OCI-LY7 (cell line): ENCODE results near the gene MYEOV.

Source experiments
- EZH2phosphoT487 ChIP-seq: fragments of 200-600 bp; sonication (generic); IDR thresholded peaks from 2 replicates; pipeline ENCODE4 v1.6.1; 2018; ENCODE audit warnings: low read depth, borderline replicate concordance, mild to moderate bottlenecking, mixed run types, antibody characterized with exemption, low read length, moderate library complexity, mixed read lengths
- TF ChIP-seq, protein P1 (sequence below): fragments of 200-600 bp; sonication (generic); conservative IDR thresholded peaks from 2 replicates; pipeline ENCODE4 v1.5.1; 2014; ENCODE audit warnings: mild to moderate bottlenecking, antibody characterized with exemption, low read length, moderate library complexity, mixed read lengths

DNA sequence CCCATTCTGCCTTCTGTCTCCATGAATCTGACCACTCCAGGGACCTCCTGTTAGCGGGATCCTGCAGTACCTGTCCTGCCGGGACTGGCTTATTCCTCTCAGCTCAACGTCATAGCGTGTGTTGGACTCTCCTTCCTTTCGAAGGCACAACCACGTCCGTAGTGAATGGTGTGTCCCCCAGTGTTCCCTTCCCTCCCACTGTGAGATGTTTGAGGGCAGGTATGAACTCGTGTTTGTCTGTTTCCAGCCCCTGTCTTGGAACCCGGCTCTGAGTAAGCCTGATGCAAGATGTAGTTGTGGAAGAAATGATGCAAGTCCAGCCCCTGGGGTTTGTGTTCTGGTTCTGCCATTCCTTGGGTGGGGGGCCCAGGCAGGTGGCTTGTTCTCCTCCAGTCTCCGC, 10.5 kb upstream of the MYEOV start:
- TF ChIP-seq, protein P1, sequence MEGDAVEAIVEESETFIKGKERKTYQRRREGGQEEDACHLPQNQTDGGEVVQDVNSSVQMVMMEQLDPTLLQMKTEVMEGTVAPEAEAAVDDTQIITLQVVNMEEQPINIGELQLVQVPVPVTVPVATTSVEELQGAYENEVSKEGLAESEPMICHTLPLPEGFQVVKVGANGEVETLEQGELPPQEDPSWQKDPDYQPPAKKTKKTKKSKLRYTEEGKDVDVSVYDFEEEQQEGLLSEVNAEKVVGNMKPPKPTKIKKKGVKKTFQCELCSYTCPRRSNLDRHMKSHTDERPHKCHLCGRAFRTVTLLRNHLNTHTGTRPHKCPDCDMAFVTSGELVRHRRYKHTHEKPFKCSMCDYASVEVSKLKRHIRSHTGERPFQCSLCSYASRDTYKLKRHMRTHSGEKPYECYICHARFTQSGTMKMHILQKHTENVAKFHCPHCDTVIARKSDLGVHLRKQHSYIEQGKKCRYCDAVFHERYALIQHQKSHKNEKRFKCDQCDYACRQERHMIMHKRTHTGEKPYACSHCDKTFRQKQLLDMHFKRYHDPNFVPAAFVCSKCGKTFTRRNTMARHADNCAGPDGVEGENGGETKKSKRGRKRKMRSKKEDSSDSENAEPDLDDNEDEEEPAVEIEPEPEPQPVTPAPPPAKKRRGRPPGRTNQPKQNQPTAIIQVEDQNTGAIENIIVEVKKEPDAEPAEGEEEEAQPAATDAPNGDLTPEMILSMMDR: no peak
- TF ChIP-seq EZH2phosphoT487: no peak
